ENCODE results near the gene ZFYVE28. TPM values are rescaled to one million over a fixed set of nuclear protein-coding genes. Genes with fewer than 3 reads are reported as not detected.

Gene ZFYVE28
- total and polyA plus RNA-seq, 8 donors, result 4.9 to 88.8 (median 7.3) TPM

- Histone ChIP-seq H3K4me3 (no peak overlapping the region), H3K9me3 (no peaks in the 10 kb centered on the region), H3K27ac (no peak overlapping the region), H3K4me1 (no peaks in the 10 kb centered on the region), H3K27me3 (no peaks in the 10 kb centered on the region), H3K36me3 (no peaks in the 10 kb centered on the region)
- WGBS, 5 donors, result 88 to 90% (median 89%) methylated on average over 7 of the region's 7 CpGs
- DNase-seq, result no peak
- intact Hi-C loops (cut with DNase I; ENCODE audit: low total_unique reads), result no loop called here
- TF ChIP-seq POLR2A (IDR thresholded peaks at IDR 0.05) (no peak), EP300 (IDR thresholded peaks at IDR 0.05) (no peak), CTCF (IDR thresholded peaks at IDR 0.05) (no peak), POLR2AphosphoS5 (IDR thresholded peaks at IDR 0.05) (no peak)
These were observed 30.1 kb upstream of the ZFYVE28 start for GRCh38 chr4:2448589-2448988.

- no peak for TF ChIP-seq CTCF (IDR thresholded peaks at IDR 0.05)
- TF ChIP-seq POLR2AphosphoS5 (IDR thresholded peaks at IDR 0.05), result no peak
- TF ChIP-seq POLR2A (IDR thresholded peaks at IDR 0.05), result no peak
- TF ChIP-seq EP300 (IDR thresholded peaks at IDR 0.05), result no peak
- peaks cover 0 to 5% (median 0%) of the 10 kb centered on the region in 3 donors for H3K27me3 ChIP-seq
- H3K36me3 ChIP-seq, result no peaks in the 10 kb centered on the region
- DNase-seq, result no peak
- H3K27ac ChIP-seq, result no peak overlapping the region
- H3K4me1 ChIP-seq, result peaks cover 0 to 1% (median 0%) of the 10 kb centered on the region in 4 donors
- intact Hi-C loops (cut with DNase I; ENCODE audit: low total_unique reads), result no loop called here
- H3K4me3 ChIP-seq, result no peak overlapping the region
- WGBS, 5 donors, result 84 to 94% (median 89%) methylated on average over 3 of the region's 3 CpGs
- H3K9me3 ChIP-seq, result no peaks in the 10 kb centered on the region
These were observed 28.5 kb upstream of the ZFYVE28 start for GRCh38 chr4:2446656-2447564.

GRCh38 chr4:2445571-2445970, 27.1 kb upstream of the ZFYVE28 start:
- Histone ChIP-seq H3K4me1 (peaks cover 0 to 8% (median 1%) of the 10 kb centered on the region in 4 donors), H3K27ac (no peak overlapping the region), H3K9me3 (no peaks in the 10 kb centered on the region), H3K4me3 (no peak overlapping the region), H3K36me3 (no peaks in the 10 kb centered on the region), H3K27me3 (peaks cover 0 to 5% (median 0%) of the 10 kb centered on the region in 3 donors)
- DNase-seq, result no peak
- no peak for TF ChIP-seq POLR2AphosphoS5 (IDR thresholded peaks at IDR 0.05)
- intact Hi-C loops (cut with DNase I; ENCODE audit: low total_unique reads), result no loop called here
- 91 to 96% (median 94%) methylated on average over 6 of the region's 6 CpGs for WGBS, 5 donors

- TF ChIP-seq CTCF (IDR thresholded peaks at IDR 0.05) (no peak), EP300 (IDR thresholded peaks at IDR 0.05) (no peak), POLR2AphosphoS5 (IDR thresholded peaks at IDR 0.05) (no peak), POLR2A (IDR thresholded peaks at IDR 0.05) (no peak)
- H3K9me3 ChIP-seq, result no peaks in the 10 kb centered on the region
- no peak overlapping the region for H3K27ac ChIP-seq
- 94 to 100% (median 97%) methylated on average over 8 to 9 of the region's 9 CpGs for WGBS, 5 donors
- H3K27me3 ChIP-seq, result peaks cover 0 to 5% (median 0%) of the 10 kb centered on the region in 3 donors
- no peak for DNase-seq
- peaks cover 0 to 8% (median 1%) of the 10 kb centered on the region in 4 donors for H3K4me1 ChIP-seq
- H3K4me3 ChIP-seq, result no peak overlapping the region
- H3K36me3 ChIP-seq, result no peaks in the 10 kb centered on the region
- intact Hi-C loops (cut with DNase I; ENCODE audit: low total_unique reads), result no loop called here
These were observed 26.7 kb upstream of the ZFYVE28 start for GRCh38 chr4:2445130-2445529.

Measured in stomach (tissue), 9 donors.